ENCODE measurements around the gene EIF4E1B. TPM values are rescaled to one million over a fixed set of nuclear protein-coding genes. Genes with fewer than 3 reads are reported as not detected.

Gene EIF4E1B
- total RNA-seq, 4 donors from 2014 or later, result not detected

GRCh38 chr5:176606875-176607274 lies 23.6 kb upstream of the EIF4E1B start:
- TF ChIP-seq POLR2A (IDR thresholded peaks at IDR 0.05), result no peak
- TF ChIP-seq, protein P1, sequence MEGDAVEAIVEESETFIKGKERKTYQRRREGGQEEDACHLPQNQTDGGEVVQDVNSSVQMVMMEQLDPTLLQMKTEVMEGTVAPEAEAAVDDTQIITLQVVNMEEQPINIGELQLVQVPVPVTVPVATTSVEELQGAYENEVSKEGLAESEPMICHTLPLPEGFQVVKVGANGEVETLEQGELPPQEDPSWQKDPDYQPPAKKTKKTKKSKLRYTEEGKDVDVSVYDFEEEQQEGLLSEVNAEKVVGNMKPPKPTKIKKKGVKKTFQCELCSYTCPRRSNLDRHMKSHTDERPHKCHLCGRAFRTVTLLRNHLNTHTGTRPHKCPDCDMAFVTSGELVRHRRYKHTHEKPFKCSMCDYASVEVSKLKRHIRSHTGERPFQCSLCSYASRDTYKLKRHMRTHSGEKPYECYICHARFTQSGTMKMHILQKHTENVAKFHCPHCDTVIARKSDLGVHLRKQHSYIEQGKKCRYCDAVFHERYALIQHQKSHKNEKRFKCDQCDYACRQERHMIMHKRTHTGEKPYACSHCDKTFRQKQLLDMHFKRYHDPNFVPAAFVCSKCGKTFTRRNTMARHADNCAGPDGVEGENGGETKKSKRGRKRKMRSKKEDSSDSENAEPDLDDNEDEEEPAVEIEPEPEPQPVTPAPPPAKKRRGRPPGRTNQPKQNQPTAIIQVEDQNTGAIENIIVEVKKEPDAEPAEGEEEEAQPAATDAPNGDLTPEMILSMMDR (IDR thresholded peaks at IDR 0.05), result no peak
- DNase-seq, result no peak
- peaks cover 6% of the 10 kb centered on the region for H3K27me3 ChIP-seq
- H3K4me3 ChIP-seq (replicated peaks in 1 of 3), result no peak overlapping the region
- H3K36me3 ChIP-seq, result no peaks in the 10 kb centered on the region
- intact Hi-C loops (cut with DNase I), result no loop called here
- peaks cover 0 to 10% of the 10 kb centered on the region in 2 donors for H3K4me1 ChIP-seq
- no peak overlapping the region for H3K27ac ChIP-seq
- H3K9me3 ChIP-seq, result no peaks in the 10 kb centered on the region
- 88 to 95% methylated on average over 3 of the region's 3 CpGs for WGBS, 2 donors

- Histone ChIP-seq H3K9me3 (no peaks in the 10 kb centered on the region), H3K27me3 (peaks cover 6% of the 10 kb centered on the region), H3K4me1 (peaks cover 0 to 10% of the 10 kb centered on the region in 2 donors), H3K36me3 (no peaks in the 10 kb centered on the region), H3K4me3 (replicated peaks in 1 of 3) (no peak overlapping the region), H3K27ac (no peak overlapping the region)
- TF ChIP-seq, protein P1 (IDR thresholded peaks at IDR 0.05), result no peak
- no peak for TF ChIP-seq POLR2A (IDR thresholded peaks at IDR 0.05)
- 96 to 100% methylated on average over 1 to 4 of the region's 4 CpGs for WGBS, 2 donors
- intact Hi-C loops (cut with DNase I), result no loop called here
- DNase-seq, result no peak
Measured at GRCh38 chr5:176608142-176608705, 22.3 kb upstream of the EIF4E1B start.

DNA sequence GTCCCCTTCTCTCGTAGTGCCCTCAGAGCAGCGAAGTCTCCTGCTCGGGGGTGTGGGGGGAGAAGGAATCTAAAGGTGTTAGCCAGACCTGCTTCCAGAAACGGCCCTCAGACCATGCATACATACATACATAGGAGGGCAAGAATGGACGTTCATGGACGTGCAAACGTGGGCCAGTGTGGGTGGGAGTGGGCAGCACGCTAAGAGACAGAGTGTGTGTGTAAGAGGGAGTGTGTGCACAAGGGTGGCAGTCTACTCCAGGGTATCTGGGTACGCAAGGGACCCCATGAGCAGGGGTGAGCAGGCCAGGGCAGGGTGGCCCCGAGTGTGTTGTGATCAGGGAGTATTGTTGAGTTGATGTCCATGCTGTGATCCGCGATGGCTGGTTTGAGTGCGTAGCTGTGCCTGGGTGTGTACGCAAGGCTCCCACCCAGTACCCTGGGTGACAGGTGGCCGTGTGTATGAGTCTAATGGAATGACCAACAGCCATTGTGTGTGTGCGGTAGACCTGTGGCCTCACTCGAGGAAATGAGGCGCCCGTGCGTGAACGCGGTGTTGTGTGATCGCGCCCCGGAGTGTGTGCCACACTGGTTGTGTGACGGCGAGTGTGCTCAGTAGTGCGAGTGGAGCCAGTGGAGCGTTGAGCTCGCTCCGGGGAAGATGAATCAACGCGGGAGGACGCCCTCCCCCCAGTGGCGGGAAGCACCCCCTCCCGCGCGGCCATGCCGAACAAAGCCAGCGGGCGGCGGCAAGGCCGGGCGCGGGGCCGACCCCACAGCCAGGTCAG lies 21.3 kb upstream of the EIF4E1B start:
- no peak overlapping the region for H3K27ac ChIP-seq
- H3K4me3 ChIP-seq (replicated peaks in 1 of 3), result peak overlapping the region in 1 of 3 donors; percentile 13
- intact Hi-C loops (cut with DNase I), result no loop called here
- H3K4me1 ChIP-seq, result peaks cover 0 to 15% of the 10 kb centered on the region in 2 donors
- DNase-seq, result no peak
- H3K9me3 ChIP-seq, result no peaks in the 10 kb centered on the region
- WGBS, 2 donors, result 34 to 36% methylated on average over 23 to 34 of the region's 46 CpGs
- no peaks in the 10 kb centered on the region for H3K36me3 ChIP-seq
- no peak for TF ChIP-seq POLR2A (IDR thresholded peaks at IDR 0.05)
- peaks cover 6% of the 10 kb centered on the region for H3K27me3 ChIP-seq

- Histone ChIP-seq H3K4me3 (replicated peaks in 1 of 3) (peak within 1 kb of the TSS in 1 of 3 donors; percentile 13), H3K27ac (no peak within 1 kb of the TSS), H3K36me3 (no peaks in the 10 kb centered on the region), H3K9me3 (no peaks in the 10 kb centered on the region), H3K4me1 (peaks cover 0 to 18% of the 10 kb centered on the region in 2 donors), H3K27me3 (peaks cover 6% of the 10 kb centered on the region)
- TF ChIP-seq POLR2A (IDR thresholded peaks at IDR 0.05), result no peak
- TF ChIP-seq, protein P1 (IDR thresholded peaks at IDR 0.05), result no peak
- WGBS, 2 donors, result 3% methylated on average over 6 of the region's 101 CpGs; no CpG with 5 or more reads in 1 of the 2 donors
- intact Hi-C loops (cut with DNase I), result no loop called here
- DNase-seq, result peak in 1 of 2 donors; percentile 19
Measured at GRCh38 chr5:176609724-176610434, 20.6 kb upstream of the EIF4E1B start, which contains the start of gene GPRIN1. TSS of gene GPRIN1 (minus strand) at chr5:176610156. CDS start at chr5:176599834, 10,322 bp downstream.

DNA sequence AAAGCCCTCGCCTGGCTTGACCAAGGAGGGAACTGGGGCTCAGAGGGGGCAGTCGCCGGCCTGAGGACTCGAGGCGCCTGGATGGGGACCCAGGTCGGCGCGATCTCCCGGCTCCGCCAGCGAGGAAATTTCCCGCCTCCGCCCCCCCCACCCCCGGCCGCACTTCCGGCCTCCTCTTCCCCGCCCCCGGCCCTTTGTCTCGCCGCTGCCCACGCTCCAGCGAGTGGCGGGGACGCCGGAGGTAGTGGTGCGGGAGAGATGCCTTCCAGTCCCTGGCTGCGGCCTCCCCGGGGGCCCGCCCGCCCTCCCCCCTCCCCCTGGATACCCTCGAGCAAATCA lies 20.1 kb upstream of the EIF4E1B start:
- Histone ChIP-seq H3K9me3 (no peaks in the 10 kb centered on the region), H3K27ac (no peak overlapping the region), H3K36me3 (no peaks in the 10 kb centered on the region), H3K27me3 (peaks cover 6% of the 10 kb centered on the region), H3K4me1 (peaks cover 0 to 18% of the 10 kb centered on the region in 2 donors), H3K4me3 (replicated peaks in 1 of 3) (no peak overlapping the region)
- 2 to 6% methylated on average over 11 to 13 of the region's 31 CpGs for WGBS, 2 donors
- TF ChIP-seq POLR2A (IDR thresholded peaks at IDR 0.05), result no peak
- TF ChIP-seq, protein P1 (IDR thresholded peaks at IDR 0.05), result no peak
- intact Hi-C loops (cut with DNase I), result no loop called here
- DNase-seq, result no peak

All from thyroid gland (tissue), 4 donors.